ENCODE data around the gene GDPD4.

The GDPD4 gene

GRCh38 chr11:77188633-77189491 lies 112.6 kb downstream of the GDPD4 start:
- TF ChIP-seq CTCF (IDR thresholded peaks at IDR 0.05; ENCODE audit: low read depth, low read length) = no peak
- no peak for DNase-seq (ENCODE audit: extremely low read depth, low read depth)

GRCh38 chr11:77187776-77188632 lies 113.5 kb downstream of the GDPD4 start:
- DNase-seq (ENCODE audit: extremely low read depth, low read depth) = peak; percentile 49
- peak; percentile 93 for TF ChIP-seq CTCF (IDR thresholded peaks at IDR 0.05; ENCODE audit: low read depth, low read length)

GRCh38 chr11:77187111-77187750 lies 114.3 kb downstream of the GDPD4 start:
- no peak for TF ChIP-seq CTCF (IDR thresholded peaks at IDR 0.05; ENCODE audit: low read depth, low read length)
- DNase-seq (ENCODE audit: extremely low read depth, low read depth) = no peak

- TF ChIP-seq CTCF (IDR thresholded peaks at IDR 0.05; ENCODE audit: low read depth, low read length) = no peak
These were observed 115.2 kb downstream of the GDPD4 start for GRCh38 chr11:77186302-77186701.

GRCh38 chr11:77184136-77184860 lies 117.2 kb downstream of the GDPD4 start:
- DNase-seq (ENCODE audit: extremely low read depth, low read depth) = no peak
- no peak for TF ChIP-seq CTCF (IDR thresholded peaks at IDR 0.05; ENCODE audit: low read depth, low read length)

More at GRCh38 chr11:77186302-77186701, 115.2 kb downstream of the GDPD4 start:
- no peak for DNase-seq (ENCODE audit: extremely low read depth, low read depth)

- no peak for TF ChIP-seq CTCF (IDR thresholded peaks at IDR 0.05; ENCODE audit: low read depth, low read length)
- DNase-seq (ENCODE audit: extremely low read depth, low read depth) = no peak
These were observed 118.0 kb downstream of the GDPD4 start for GRCh38 chr11:77183431-77183984.
